Pancreas (tissue), 10 donors: Measurements from ENCODE around the gene THBS3. TPM values are rescaled to one million over a fixed set of nuclear protein-coding genes. Genes with fewer than 3 reads are reported as not detected.

Experiments
- ATAC-seq, 4 donors: fragments of 200-7000 bp; cut with Tn5 transposase; one replicate each; pipeline versions ENCODE4 v1.8.0 to v1.9.1; 2020; ENCODE audit warnings: mild to moderate bottlenecking in 4 of 4, moderate library complexity in 4 of 4
- DNase-seq, 6 donors: peaks; one replicate each; pipeline ENCODE4 v3.0.0-alpha.2; 2020
- FAIRE-seq: peaks from 2 replicates; lab custom pipeline; 2012; peaks lifted over from hg19 to GRCh38; lab: Jason Lieb, UNC
- H3K27ac ChIP-seq, 4 donors: fragments of 200-600 bp; sonication (generic); 1 replicate in 3 of 4; 2 replicates in 1 of 4; pipeline versions ENCODE4 v1.5.0 to v1.8.0; 2020
- H3K27me3 ChIP-seq, 4 donors: fragments of 200-600 bp; one replicate each; pipeline ENCODE4 v1.8.0; 2021
- H3K36me3 ChIP-seq, 3 donors: fragments of 200-600 bp; sonication (generic) in 1 of 3; one replicate each; pipeline versions ENCODE4 v1.5.0 to v1.8.0; 2020 to 2021
- H3K4me1 ChIP-seq, 3 donors: fragments of 200-600 bp; one replicate each; pipeline ENCODE4 v1.8.0; 2021
- H3K4me3 ChIP-seq, 4 donors: fragments of 200-600 bp; sonication (generic) in 2 of 4; one replicate each; pipeline versions ENCODE4 v1.5.0 to v1.8.0; 2020 to 2021
- H3K9me3 ChIP-seq, 4 donors: fragments of 200-600 bp; one replicate each; pipeline ENCODE4 v1.8.0; 2021
- WGBS, 2 donors: extraction: QIAGEN DNeasy Blood & Tissue Kit; methylation state at CpG; one replicate each; pipeline ENCODE4 v1.1.7; 2013; 5-methylcytosine and 5-hydroxymethylcytosine counted together
- intact Hi-C, 3 donors: fragments of 100-400 bp; cut with DNase I; formaldehyde crosslinking; loops; one replicate each; pipeline versions ENCODE4 v1.11.1 to v1.14.2; 2022
- polyA plus RNA-seq, 2 donors: library from polyadenylated mRNA; stranded (reverse); fragments of 200-250 nt; gene quantifications; one replicate each; pipeline ENCODE4 v1.2.3, GENCODE V29; 2013
- total RNA-seq, 6 donors: library from RNA; stranded (reverse); fragmentation: NEBNext Ultra II Directional in 4 of 6; extraction: Animal tissue kit (Norgen Biotek cat#: 25700) in 4 of 6; gene quantifications; one replicate each; pipeline versions ENCODE4 v1.2.1 to v1.2.4, GENCODE V29; 2021 to 2023
- TF ChIP-seq, protein P1 (sequence below), 4 donors: fragments of 200-600 bp; sonication (generic) in 3 of 4; IDR thresholded peaks; one replicate each; pipeline versions ENCODE4 v1.5.0 to v1.8.0; 2021; ENCODE audit warnings: antibody characterized with exemption in 4 of 4
- donor health status: healthy with polysubstance abuse.
- donor health status: DM: no; HTN: no; CAD: no; lungs with moderate emphysema.
- donor health status: DM: no; HTN: no; CAD: no.
- donor health status: control.
- donor health status: control.
- donor health status: Bipolar disorder and iron deficiency.
- donor health status: DM: yes; HTN: yes; CAD: no.
- donor health status: DM: no; HTN: no; CAD: no.
- donor health status: DM: no; HTN: no; CAD: no.
- donor health status: DM: yes; HTN: yes; CAD: no.

The THBS3 gene
- total and polyA plus RNA-seq, 8 donors = 9.9 to 78.6 (median 17.3) TPM

DNA sequence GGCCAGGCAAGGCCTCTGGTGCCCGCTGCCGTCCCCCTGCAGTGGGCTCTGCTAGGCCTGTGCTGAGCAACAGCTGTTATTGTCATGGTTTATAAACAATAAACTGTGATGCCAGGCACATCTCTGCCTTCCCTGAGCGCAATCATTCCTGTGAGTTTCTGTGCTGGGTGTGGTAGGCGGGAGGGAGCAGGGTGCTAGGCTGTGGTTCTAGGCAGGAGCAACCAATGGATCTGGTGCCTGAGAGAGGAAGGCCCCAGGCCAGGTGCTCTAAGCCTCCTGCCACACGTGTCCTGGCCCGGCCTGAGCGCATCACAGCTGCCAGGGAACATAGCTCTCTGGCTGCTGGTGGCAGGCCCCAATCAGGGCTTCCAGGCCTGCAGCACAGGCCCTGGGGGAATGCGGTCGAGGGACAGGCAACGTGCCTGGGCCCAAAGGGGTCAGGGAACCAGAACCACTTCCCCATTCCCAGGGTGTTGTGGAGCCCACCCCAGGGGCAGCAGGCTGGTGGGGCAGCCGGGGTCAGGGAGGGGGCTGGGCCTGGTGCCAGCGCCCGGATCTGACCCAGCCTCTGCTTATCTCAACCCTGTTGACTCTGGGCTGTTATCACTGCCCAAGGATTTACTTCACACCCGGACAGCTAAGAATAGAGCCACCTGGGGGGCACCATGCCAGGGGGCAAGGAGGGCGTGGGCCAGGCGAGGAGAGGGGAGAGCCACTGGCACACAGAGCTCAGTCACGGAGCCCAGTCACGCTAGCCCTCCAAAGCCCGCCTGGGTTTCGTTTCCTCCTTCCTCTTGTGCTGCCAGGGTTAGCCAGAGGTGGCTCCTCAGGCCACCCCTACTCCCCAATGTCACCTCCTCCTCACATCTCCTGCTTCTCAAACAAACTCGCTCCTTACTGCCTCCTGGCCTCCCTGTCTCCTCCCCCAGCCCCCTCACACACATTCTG, 22.6 kb downstream of the THBS3 start:
- Histone ChIP-seq H3K4me1 (peaks cover 28 to 34% (median 31%) of the 10 kb centered on the region in 3 donors), H3K4me3 (no peak overlapping the region), H3K9me3 (no peaks in the 10 kb centered on the region), H3K27me3 (no peaks in the 10 kb centered on the region), H3K36me3 (no peaks in the 10 kb centered on the region), H3K27ac (peak overlapping the region; percentile 77 to 88 (median 84))
- DNase-seq (peak; percentile 80 to 95 (median 88)), FAIRE-seq (no peak), ATAC-seq (peak; percentile 71 to 84 (median 78))
- TF ChIP-seq, protein P1, sequence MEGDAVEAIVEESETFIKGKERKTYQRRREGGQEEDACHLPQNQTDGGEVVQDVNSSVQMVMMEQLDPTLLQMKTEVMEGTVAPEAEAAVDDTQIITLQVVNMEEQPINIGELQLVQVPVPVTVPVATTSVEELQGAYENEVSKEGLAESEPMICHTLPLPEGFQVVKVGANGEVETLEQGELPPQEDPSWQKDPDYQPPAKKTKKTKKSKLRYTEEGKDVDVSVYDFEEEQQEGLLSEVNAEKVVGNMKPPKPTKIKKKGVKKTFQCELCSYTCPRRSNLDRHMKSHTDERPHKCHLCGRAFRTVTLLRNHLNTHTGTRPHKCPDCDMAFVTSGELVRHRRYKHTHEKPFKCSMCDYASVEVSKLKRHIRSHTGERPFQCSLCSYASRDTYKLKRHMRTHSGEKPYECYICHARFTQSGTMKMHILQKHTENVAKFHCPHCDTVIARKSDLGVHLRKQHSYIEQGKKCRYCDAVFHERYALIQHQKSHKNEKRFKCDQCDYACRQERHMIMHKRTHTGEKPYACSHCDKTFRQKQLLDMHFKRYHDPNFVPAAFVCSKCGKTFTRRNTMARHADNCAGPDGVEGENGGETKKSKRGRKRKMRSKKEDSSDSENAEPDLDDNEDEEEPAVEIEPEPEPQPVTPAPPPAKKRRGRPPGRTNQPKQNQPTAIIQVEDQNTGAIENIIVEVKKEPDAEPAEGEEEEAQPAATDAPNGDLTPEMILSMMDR (IDR thresholded peaks at IDR 0.05) = no peak
- intact Hi-C loops = no loop called here
- 22 to 25% methylated on average over 21 of the region's 21 CpGs for WGBS, 2 donors

DNA sequence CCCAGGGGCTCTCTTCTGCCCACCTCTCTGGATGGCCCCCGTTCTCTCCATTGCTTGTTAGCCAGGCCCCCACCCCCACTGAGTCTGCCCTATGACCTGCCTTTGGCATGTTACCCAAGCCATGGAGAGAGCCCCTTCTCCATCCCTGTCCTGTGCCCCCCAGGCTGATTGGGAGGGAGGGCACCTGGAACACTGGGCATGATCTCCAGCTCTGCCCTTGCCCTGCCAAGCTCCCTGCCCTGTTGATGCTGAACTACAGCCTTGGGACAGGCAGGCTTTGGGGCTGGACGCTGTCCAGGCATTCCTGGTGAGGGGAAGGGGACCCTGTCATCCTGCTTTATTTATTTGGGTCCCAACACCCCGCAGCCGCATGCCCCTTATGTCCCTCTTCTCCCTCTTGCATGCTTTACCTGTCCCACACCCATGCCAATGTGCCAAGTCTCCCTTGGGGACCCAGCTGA, 23.3 kb downstream of the THBS3 start:
- no peak for FAIRE-seq
- Histone ChIP-seq H3K27me3 (no peaks in the 10 kb centered on the region), H3K4me3 (no peak overlapping the region), H3K27ac (peak overlapping the region; percentile 77 to 88 (median 84)), H3K4me1 (peaks cover 28 to 34% (median 31%) of the 10 kb centered on the region in 3 donors), H3K9me3 (no peaks in the 10 kb centered on the region), H3K36me3 (no peaks in the 10 kb centered on the region)
- no peak for ATAC-seq
- TF ChIP-seq, protein P1 (IDR thresholded peaks at IDR 0.05) = no peak
- 65 to 71% methylated on average over 4 of the region's 4 CpGs for WGBS, 2 donors
- DNase-seq = peak in 4 of 6 donors; percentile 28 to 72 (median 48)
- intact Hi-C loops = no loop called here

DNA sequence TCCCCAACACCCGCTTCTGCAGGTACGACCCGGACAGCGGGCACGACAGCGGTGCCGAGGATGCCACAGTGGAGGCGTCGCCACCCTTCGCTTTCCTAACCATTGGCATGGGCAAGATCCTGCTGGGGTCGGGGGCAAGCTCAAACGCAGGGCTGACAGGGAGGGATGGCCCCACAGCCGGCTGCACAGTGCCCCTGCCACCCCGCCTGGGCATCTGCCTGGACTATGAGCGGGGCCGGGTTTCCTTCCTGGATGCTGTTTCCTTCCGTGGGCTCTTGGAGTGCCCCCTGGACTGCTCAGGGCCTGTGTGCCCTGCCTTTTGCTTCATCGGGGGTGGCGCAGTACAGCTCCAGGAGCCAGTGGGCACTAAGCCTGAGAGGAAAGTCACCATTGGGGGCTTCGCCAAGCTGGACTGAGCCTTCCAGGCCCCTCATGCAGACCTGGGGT, 23.9 kb downstream of the THBS3 start:
- no peaks in the 10 kb centered on the region for H3K36me3 ChIP-seq
- TF ChIP-seq, protein P1 (IDR thresholded peaks at IDR 0.05) = no peak
- ATAC-seq = no peak
- DNase-seq = peak in 3 of 6 donors; percentile 32 to 77 (median 53)
- no peak overlapping the region for H3K27ac ChIP-seq
- H3K9me3 ChIP-seq = no peaks in the 10 kb centered on the region
- intact Hi-C loops = no loop called here
- no peaks in the 10 kb centered on the region for H3K27me3 ChIP-seq
- WGBS, 2 donors = 92 to 93% methylated on average over 20 of the region's 20 CpGs
- H3K4me1 ChIP-seq = peaks cover 28 to 34% (median 31%) of the 10 kb centered on the region in 3 donors
- no peak for FAIRE-seq
- no peak overlapping the region for H3K4me3 ChIP-seq

- H3K27me3 ChIP-seq = no peaks in the 10 kb centered on the region
- no peaks in the 10 kb centered on the region for H3K9me3 ChIP-seq
- intact Hi-C loops = no loop called here
- no peak overlapping the region for H3K27ac ChIP-seq
- no peaks in the 10 kb centered on the region for H3K36me3 ChIP-seq
- TF ChIP-seq, protein P1 (IDR thresholded peaks at IDR 0.05) = no peak
- DNase-seq = peak in 4 of 6 donors; percentile 12 to 55 (median 28)
- H3K4me1 ChIP-seq = peaks cover 29 to 31% (median 30%) of the 10 kb centered on the region in 3 donors
- no peak overlapping the region for H3K4me3 ChIP-seq
- no peak for ATAC-seq
- WGBS, 2 donors = 89 to 94% methylated on average over 7 of the region's 7 CpGs
- no peak for FAIRE-seq
These were observed 25.6 kb downstream of the THBS3 start for GRCh38 chr1:155182052-155182550.
